IPS-18a (cell line): ENCODE data around the gene METTL9.
"Not testable (repeated sequence)": the region's sequence is repeated elsewhere in the genome, so short reads cannot be mapped to it uniquely, and the experiment has no call there.

Experiments used
- H3K27ac ChIP-seq: one replicate; pipeline ENCODE4 v1.5.1; 2013; ENCODE audit warnings: low read length
- H3K27me3 ChIP-seq: one replicate; pipeline ENCODE4 v1.6.1; 2013; ENCODE audit warnings: mild to moderate bottlenecking, low read length; ENCODE audit not compliant: control insufficient read depth, insufficient read depth
- H3K36me3 ChIP-seq: one replicate; pipeline ENCODE4 v1.6.1; 2013; ENCODE audit warnings: low read depth, low read length; ENCODE audit not compliant: control insufficient read depth
- H3K4me1 ChIP-seq: one replicate; pipeline ENCODE4 v1.6.1; 2013; ENCODE audit warnings: low read depth, low read length; ENCODE audit not compliant: control insufficient read depth
- H3K4me3 ChIP-seq: one replicate; pipeline ENCODE4 v1.5.1; 2013; ENCODE audit warnings: low read length
- H3K9ac ChIP-seq: one replicate; pipeline ENCODE4 v1.6.1; 2013; ENCODE audit warnings: mild to moderate bottlenecking, low read length, moderate library complexity
- H3K9me3 ChIP-seq: one replicate; pipeline ENCODE4 v1.6.1; 2013; ENCODE audit warnings: low read depth, low read length; ENCODE audit not compliant: control insufficient read depth

Gene METTL9

DNA sequence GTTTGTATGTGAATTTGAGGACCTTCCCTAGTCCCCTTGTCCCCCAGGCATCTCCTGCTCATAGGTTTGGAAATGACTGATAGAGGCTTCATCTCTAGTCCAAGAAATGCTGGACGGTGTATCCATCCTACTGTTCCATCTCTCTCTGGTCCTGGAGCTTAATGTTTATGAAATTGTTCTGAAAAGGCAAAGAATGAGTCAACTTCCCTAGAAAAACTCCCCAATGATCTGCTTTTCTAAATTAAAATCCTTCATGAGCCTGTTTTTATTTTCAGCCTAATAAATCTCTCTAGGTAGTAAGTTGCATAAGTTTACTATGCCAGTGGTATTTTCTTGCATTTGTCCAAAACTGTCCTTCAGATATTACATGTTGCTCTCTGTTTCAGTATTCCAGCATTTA is 55.1 kb downstream of the METTL9 start:
- no peak overlapping the region for H3K27ac ChIP-seq
- H3K9me3 ChIP-seq: no peaks in the 10 kb centered on the region
- H3K9ac ChIP-seq: no peak overlapping the region
- peaks cover 4% of the 10 kb centered on the region for H3K36me3 ChIP-seq
- H3K4me3 ChIP-seq: no peak overlapping the region
- H3K4me1 ChIP-seq: no peaks in the 10 kb centered on the region
- no peaks in the 10 kb centered on the region for H3K27me3 ChIP-seq

- H3K27ac ChIP-seq: no peak overlapping the region
- H3K36me3 ChIP-seq: peaks cover 4% of the 10 kb centered on the region
- H3K9me3 ChIP-seq: no peaks in the 10 kb centered on the region
- no peaks in the 10 kb centered on the region for H3K27me3 ChIP-seq
- H3K9ac ChIP-seq: no peak overlapping the region
- no peaks in the 10 kb centered on the region for H3K4me1 ChIP-seq
- no peak overlapping the region for H3K4me3 ChIP-seq
Observed at GRCh38 chr16:21654881-21655280, 55.5 kb downstream of the METTL9 start.

DNA sequence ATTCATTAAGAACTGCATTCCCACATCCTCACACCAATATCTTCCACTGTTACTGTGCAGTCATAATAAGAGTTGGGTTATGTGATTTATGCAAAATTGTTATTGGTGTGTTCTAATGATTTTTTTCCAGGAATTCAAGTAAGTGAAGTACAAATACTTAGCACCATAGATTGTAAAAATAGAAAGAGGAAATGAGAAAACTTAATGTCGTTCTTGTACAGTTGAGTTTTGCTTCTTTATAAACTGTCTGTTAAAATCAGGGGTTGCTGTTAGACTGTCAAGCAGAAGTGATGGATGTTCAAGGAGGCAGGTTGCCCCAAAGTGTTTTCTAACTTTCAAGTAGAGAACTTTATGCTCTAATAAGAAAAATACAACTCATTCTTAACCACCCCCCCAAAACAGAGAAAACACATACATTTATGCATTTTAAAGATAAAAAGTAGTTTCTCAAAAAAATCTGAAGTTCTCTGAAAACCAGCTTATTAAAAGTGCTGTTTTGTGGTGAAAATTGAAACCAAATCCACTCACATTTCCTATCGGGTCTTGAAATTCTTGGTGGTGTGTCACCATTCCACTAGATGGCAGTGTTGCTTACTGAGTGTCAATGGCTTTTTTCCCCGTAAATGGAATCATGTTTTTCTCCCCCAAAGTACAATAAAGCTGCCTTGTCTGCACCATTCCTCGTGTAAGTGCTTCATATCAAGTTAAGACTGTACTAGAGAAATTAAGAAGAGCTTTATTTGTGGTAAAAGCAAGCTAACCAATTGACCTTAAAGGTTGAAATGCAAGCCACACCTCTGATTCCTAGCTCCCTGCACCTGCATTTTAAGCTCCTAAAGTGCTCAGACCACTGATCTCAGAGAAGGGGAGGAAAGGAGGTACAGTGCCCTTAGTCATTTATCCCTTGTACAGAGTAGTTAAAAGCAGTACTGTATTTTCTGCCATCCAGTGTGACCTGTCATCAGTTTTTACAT is 57.7 kb downstream of the METTL9 start:
- Histone ChIP-seq H3K27me3 (no peaks in the 10 kb centered on the region), H3K4me3 (no peak overlapping the region), H3K9ac (no peak overlapping the region), H3K27ac (no peak overlapping the region), H3K36me3 (peaks cover 4% of the 10 kb centered on the region), H3K9me3 (no peaks in the 10 kb centered on the region), H3K4me1 (no peaks in the 10 kb centered on the region)

DNA sequence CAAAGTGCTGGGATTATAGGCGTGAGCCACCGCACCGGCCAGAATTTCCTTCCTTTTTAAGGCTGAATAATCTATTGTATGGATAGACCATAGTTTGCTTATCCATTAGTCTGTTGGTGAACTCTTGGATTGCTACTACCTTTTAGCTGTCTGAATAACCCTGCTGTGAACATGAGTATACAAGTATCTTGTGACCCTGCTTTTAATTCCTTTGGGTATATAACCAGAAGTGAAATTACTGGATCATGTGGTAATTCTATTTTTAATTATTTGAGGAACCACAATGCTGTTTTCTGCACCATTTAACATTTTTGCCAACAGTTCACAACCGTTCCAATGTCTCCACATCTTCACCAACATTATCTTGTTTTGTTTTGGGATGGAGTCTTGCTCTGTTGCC is 59.7 kb downstream of the METTL9 start:
- no peak overlapping the region for H3K9ac ChIP-seq
- no peak overlapping the region for H3K4me3 ChIP-seq
- H3K27me3 ChIP-seq: no peaks in the 10 kb centered on the region
- H3K4me1 ChIP-seq: no peaks in the 10 kb centered on the region
- H3K9me3 ChIP-seq: no peaks in the 10 kb centered on the region
- no peak overlapping the region for H3K27ac ChIP-seq
- H3K36me3 ChIP-seq: peaks cover 4% of the 10 kb centered on the region

DNA sequence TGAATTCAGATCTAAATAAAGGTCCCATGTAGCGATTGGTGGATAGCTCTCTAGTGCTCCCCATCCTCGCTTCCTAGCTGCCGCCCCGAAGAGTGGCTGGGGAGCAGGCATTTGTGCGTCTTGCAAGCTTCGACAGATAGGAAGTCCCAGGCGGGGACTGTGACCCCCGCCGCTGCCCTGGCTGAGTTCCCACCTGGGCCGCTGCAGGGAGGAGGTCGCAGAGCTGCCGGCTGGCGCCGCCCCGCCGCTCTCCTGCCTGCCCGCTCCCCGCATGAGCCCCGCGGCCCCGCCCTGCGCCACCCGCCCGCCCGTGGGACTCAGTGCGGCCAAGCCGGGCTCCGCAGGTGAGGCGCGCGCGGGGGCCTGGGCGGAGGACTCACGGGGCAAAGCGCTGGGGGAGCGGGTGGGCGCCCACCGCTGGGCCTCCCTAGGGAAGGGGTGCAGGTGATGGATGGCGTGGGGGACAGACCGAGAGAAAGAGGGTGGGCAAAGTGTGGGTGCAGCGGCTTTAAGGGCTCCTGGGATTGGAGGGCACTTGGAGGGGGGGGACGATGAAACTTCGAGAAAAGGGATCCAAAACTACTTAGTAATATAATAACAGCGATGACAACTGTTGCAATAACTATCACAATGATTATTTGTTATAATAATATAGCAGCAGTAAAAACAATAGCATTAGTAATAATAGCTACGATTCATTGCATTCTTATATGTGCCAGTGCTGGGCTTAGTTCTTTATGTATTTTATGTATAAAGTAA is 64.7 kb downstream of the METTL9 start, which contains the start of gene OTOA:
TSS of gene OTOA (plus strand) at position 80 of the 759 bp plus-strand sequence. CDS start 14,547 bp downstream, outside the sequence.
- Histone ChIP-seq H3K9ac (no peak within 1 kb of the TSS), H3K4me1 (peaks cover 8% of the 10 kb centered on the region), H3K27ac (no peak within 1 kb of the TSS), H3K27me3 (no peaks in the 10 kb centered on the region), H3K9me3 (no peaks in the 10 kb centered on the region), H3K4me3 (no peak within 1 kb of the TSS), H3K36me3 (no peaks in the 10 kb centered on the region)

GRCh38 chr16:21664801-21665492 is 65.6 kb downstream of the METTL9 start:
- no peak overlapping the region for H3K27ac ChIP-seq
- H3K4me1 ChIP-seq: peaks cover 8% of the 10 kb centered on the region
- no peaks in the 10 kb centered on the region for H3K9me3 ChIP-seq
- no peak overlapping the region for H3K9ac ChIP-seq
- H3K4me3 ChIP-seq: no peak overlapping the region
- no peaks in the 10 kb centered on the region for H3K36me3 ChIP-seq
- H3K27me3 ChIP-seq: no peaks in the 10 kb centered on the region

- H3K4me1 ChIP-seq: peaks cover 8% of the 10 kb centered on the region
- H3K27ac ChIP-seq: no peak overlapping the region
- H3K4me3 ChIP-seq: peak overlapping the region; percentile 12
- no peaks in the 10 kb centered on the region for H3K9me3 ChIP-seq
- H3K9ac ChIP-seq: no peak overlapping the region
- no peaks in the 10 kb centered on the region for H3K27me3 ChIP-seq
- H3K36me3 ChIP-seq: no peaks in the 10 kb centered on the region
Observed at GRCh38 chr16:21666772-21667171, 67.4 kb downstream of the METTL9 start.

- no peak overlapping the region for H3K9ac ChIP-seq
- H3K27me3 ChIP-seq: no peaks in the 10 kb centered on the region
- H3K27ac ChIP-seq: no peak overlapping the region
- H3K4me1 ChIP-seq: peaks cover 8% of the 10 kb centered on the region
- no peak overlapping the region for H3K4me3 ChIP-seq
- no peaks in the 10 kb centered on the region for H3K36me3 ChIP-seq
- H3K9me3 ChIP-seq: no peaks in the 10 kb centered on the region
Observed at GRCh38 chr16:21667575-21667974, 68.2 kb downstream of the METTL9 start.

GRCh38 chr16:21673469-21673868 is 74.1 kb downstream of the METTL9 start:
- H3K27me3 ChIP-seq: no peaks in the 10 kb centered on the region
- H3K9me3 ChIP-seq: peaks cover 4% of the 10 kb centered on the region
- no peak overlapping the region for H3K4me3 ChIP-seq
- H3K27ac ChIP-seq: no peak overlapping the region
- H3K9ac ChIP-seq: no peak overlapping the region
- H3K36me3 ChIP-seq: no peaks in the 10 kb centered on the region
- H3K4me1 ChIP-seq: no peaks in the 10 kb centered on the region

- H3K9ac ChIP-seq, H3K4me3 ChIP-seq, H3K27ac ChIP-seq, H3K36me3 ChIP-seq, H3K9me3 ChIP-seq, H3K27me3 ChIP-seq, H3K4me1 ChIP-seq: not testable (repeated sequence)
Observed at GRCh38 chr16:21674456-21674855, 75.1 kb downstream of the METTL9 start.

DNA sequence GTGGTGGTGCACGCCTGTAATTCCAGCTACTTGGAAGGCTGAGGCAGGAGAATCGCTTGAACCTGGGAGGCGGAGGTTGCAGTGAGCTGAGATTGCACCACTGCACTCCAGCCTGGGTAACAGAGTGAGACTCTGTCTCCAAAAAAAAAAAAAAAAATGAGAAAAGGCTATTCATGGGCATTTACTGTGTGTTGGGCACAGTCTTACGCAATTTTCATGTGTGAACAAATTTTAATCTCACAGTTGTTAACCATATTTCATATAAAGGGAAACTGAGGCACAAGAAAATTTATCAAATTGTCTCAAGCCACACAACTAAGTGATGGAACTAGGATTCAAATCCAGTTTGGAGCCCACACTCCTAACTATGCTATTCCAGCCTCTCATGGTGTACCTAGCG is 81.3 kb downstream of the METTL9 start:
- not testable (repeated sequence) for H3K27ac ChIP-seq, H3K4me3 ChIP-seq, H3K4me1 ChIP-seq, H3K9me3 ChIP-seq, H3K9ac ChIP-seq, H3K27me3 ChIP-seq, H3K36me3 ChIP-seq
